WTC11 (cell line): ENCODE results near the gene SORCS2. TPM values are rescaled to one million over a fixed set of nuclear protein-coding genes. Genes with fewer than 3 reads are reported as not detected.

Source experiments
- ATAC-seq: fragments of 200-7000 bp; cut with Tn5 transposase; 2 replicates; pipeline ENCODE4 v1.10.0; 2021; ENCODE audit warnings: mild to moderate bottlenecking, moderate library complexity
- CTCF ChIA-PET: fragments of 300-600 bp; sonication (Branson Sonifier 250); formaldehyde crosslinking; loops from one replicate; lab custom pipeline; 2021; ENCODE audit warnings: antibody characterized with exemption; lab: Charles Lee
- POLR2A ChIA-PET: fragments of 350-600 bp; sonication (Branson Sonifier 250); formaldehyde crosslinking; loops from one replicate; lab custom pipeline; 2021; ENCODE audit warnings: antibody characterized with exemption; lab: Charles Lee
- DNase-seq: peaks from one replicate; pipeline ENCODE4 v3.0.0; 2021; ENCODE audit warnings: low spot score
- H3K27ac Mint-ChIP-seq: 2 replicates; pipeline ENCODE4 v1.8.0; 2021; ENCODE audit warnings: mixed read lengths
- H3K27me3 Mint-ChIP-seq: 2 replicates; pipeline ENCODE4 v1.8.0; 2021; ENCODE audit warnings: low read depth, mild to moderate bottlenecking, moderate library complexity, mixed read lengths
- H3K36me3 Mint-ChIP-seq: 2 replicates; pipeline ENCODE4 v1.8.0; 2021; ENCODE audit warnings: mixed read lengths
- H3K4me1 Mint-ChIP-seq: 2 replicates; pipeline ENCODE4 v1.8.0; 2022; ENCODE audit warnings: mixed read lengths
- H3K4me3 Mint-ChIP-seq: 2 replicates; pipeline ENCODE4 v1.8.0; 2021; ENCODE audit warnings: mild to moderate bottlenecking, moderate library complexity, mixed read lengths
- H3K9me3 Mint-ChIP-seq: 2 replicates; pipeline ENCODE4 v1.8.0; 2021; ENCODE audit warnings: mixed read lengths
- ATF2 ChIP-seq: sonication (generic); formaldehyde crosslinking; IDR thresholded peaks from 2 replicates; pipeline ENCODE4 v1.8.1; 2022; ENCODE audit warnings: low read depth, missing genetic modification reagents, borderline replicate concordance
- ATF3 ChIP-seq: sonication (generic); formaldehyde crosslinking; conservative IDR thresholded peaks from 2 replicates; pipeline ENCODE4 v1.8.1; 2022; ENCODE audit warnings: mild to moderate bottlenecking, missing genetic modification reagents
- CBFB ChIP-seq: sonication (generic); formaldehyde crosslinking; IDR thresholded peaks from 2 replicates; pipeline ENCODE4 v1.8.1; 2022; ENCODE audit warnings: mild to moderate bottlenecking, low read depth, missing genetic modification reagents
- EMX1 ChIP-seq: fragments of 250-450 bp; sonication (Bioruptor Pico); IDR thresholded peaks from 2 replicates; pipeline ENCODE4 v1.8.0; 2021; ENCODE audit warnings: mild to moderate bottlenecking
- GTF2I ChIP-seq: fragments of 250-450 bp; sonication (Bioruptor Pico); conservative IDR thresholded peaks from 2 replicates; pipeline ENCODE4 v1.4.0; 2021; ENCODE audit warnings: mild to moderate bottlenecking
- IRF1 ChIP-seq: sonication (generic); formaldehyde crosslinking; IDR thresholded peaks from 2 replicates; pipeline ENCODE4 v1.8.0; 2023; ENCODE audit warnings: missing genetic modification reagents
- JAZF1 ChIP-seq: fragments of 250-450 bp; sonication (Bioruptor Pico); IDR thresholded peaks from 2 replicates; pipeline ENCODE4 v1.9.0; 2021; ENCODE audit warnings: moderate library complexity, mild to moderate bottlenecking, inconsistent platforms
- JUN ChIP-seq: sonication (generic); formaldehyde crosslinking; IDR thresholded peaks from 2 replicates; pipeline ENCODE4 v1.8.0; 2023; ENCODE audit warnings: mild to moderate bottlenecking, missing genetic modification reagents
- MLX ChIP-seq: sonication (generic); formaldehyde crosslinking; IDR thresholded peaks from 2 replicates; pipeline ENCODE4 v1.8.1; 2023; ENCODE audit warnings: mild to moderate bottlenecking, missing genetic modification reagents, moderate library complexity
- NR2C2 ChIP-seq: sonication (generic); formaldehyde crosslinking; IDR thresholded peaks from 2 replicates; pipeline ENCODE4 v1.8.0; 2022; ENCODE audit warnings: mild to moderate bottlenecking, missing genetic modification reagents
- RELA ChIP-seq: sonication (generic); formaldehyde crosslinking; IDR thresholded peaks from 2 replicates; pipeline ENCODE4 v1.8.1; 2022; ENCODE audit warnings: missing genetic modification reagents, mild to moderate bottlenecking, borderline replicate concordance
- SMAD3 ChIP-seq: sonication (generic); formaldehyde crosslinking; IDR thresholded peaks from 2 replicates; pipeline ENCODE4 v1.8.0; 2022; ENCODE audit warnings: missing genetic modification reagents, mild to moderate bottlenecking, borderline replicate concordance
- TCF7 ChIP-seq: sonication (generic); formaldehyde crosslinking; IDR thresholded peaks from 2 replicates; pipeline ENCODE4 v1.8.0; 2022; ENCODE audit warnings: mild to moderate bottlenecking, low read depth, missing genetic modification reagents, moderate library complexity
- TP53 ChIP-seq: sonication (generic); formaldehyde crosslinking; IDR thresholded peaks from 2 replicates; pipeline ENCODE4 v1.8.1; 2023; ENCODE audit warnings: mild to moderate bottlenecking, missing genetic modification reagents
- USF1 ChIP-seq: sonication (generic); formaldehyde crosslinking; IDR thresholded peaks from 2 replicates; pipeline ENCODE4 v1.8.0; 2022; ENCODE audit warnings: mild to moderate bottlenecking, missing genetic modification reagents
- ZNF138 ChIP-seq: sonication (generic); formaldehyde crosslinking; conservative IDR thresholded peaks from 2 replicates; pipeline ENCODE4 v1.8.1; 2022; ENCODE audit warnings: mild to moderate bottlenecking, moderate library complexity, missing genetic modification reagents
- ZNF232 ChIP-seq: sonication (generic); formaldehyde crosslinking; IDR thresholded peaks from 2 replicates; pipeline ENCODE4 v1.8.0; 2022; ENCODE audit warnings: mild to moderate bottlenecking, missing genetic modification reagents
- ZNF281 ChIP-seq: sonication (generic); formaldehyde crosslinking; IDR thresholded peaks from 2 replicates; pipeline ENCODE4 v1.8.0; 2023; ENCODE audit warnings: mild to moderate bottlenecking, missing genetic modification reagents
- ZNF423 ChIP-seq: fragments of 250-450 bp; sonication (Bioruptor Pico); IDR thresholded peaks from 2 replicates; pipeline ENCODE4 v2.1.2; 2022; ENCODE audit warnings: mild to moderate bottlenecking, moderate library complexity
- ZNF532 ChIP-seq: fragments of 250-450 bp; sonication (Bioruptor Pico); IDR thresholded peaks from 2 replicates; pipeline ENCODE4 v1.9.0; 2021; ENCODE audit warnings: mild to moderate bottlenecking, borderline replicate concordance
- total RNA-seq: library from RNA; stranded (reverse); gene quantifications from 3 replicates; pipeline ENCODE4 v1.2.3, GENCODE V29; 2021

SORCS2 gene
- total RNA-seq, 1 experiment from 2014 or later = 6.6 TPM

- TF ChIP-seq TP53 (CRISPR knock-in tag) (no peak), TCF7 (CRISPR knock-in tag) (no peak), IRF1 (CRISPR knock-in tag) (no peak), GTF2I (CRISPR knock-in tag) (no peak), ZNF532 (CRISPR knock-in tag) (no peak), ZNF281 (CRISPR knock-in tag) (no peak), ATF3 (CRISPR knock-in tag) (no peak), ZNF232 (CRISPR knock-in tag) (no peak)
These were observed 288.1 kb downstream of the SORCS2 start (continued) for GRCh38 chr4:7480423-7480822.

- H3K27me3 Mint-ChIP-seq = no peaks in the 10 kb centered on the region
- ATAC-seq = no peak
- H3K9me3 Mint-ChIP-seq = no peaks in the 10 kb centered on the region
- H3K36me3 Mint-ChIP-seq = no peaks in the 10 kb centered on the region
- H3K4me3 Mint-ChIP-seq = no peak overlapping the region
- H3K27ac Mint-ChIP-seq = no peak overlapping the region
- peaks cover 12% of the 10 kb centered on the region for H3K4me1 Mint-ChIP-seq
- TF ChIP-seq TCF7 (CRISPR knock-in tag) (no peak), ZNF423 (no peak), ATF2 (CRISPR knock-in tag) (no peak), JAZF1 (CRISPR knock-in tag) (no peak), SMAD3 (CRISPR knock-in tag) (no peak), JUN (no peak), EMX1 (CRISPR knock-in tag) (no peak), ZNF138 (CRISPR knock-in tag) (no peak), RELA (CRISPR knock-in tag) (no peak), MLX (CRISPR knock-in tag) (no peak), USF1 (CRISPR knock-in tag) (no peak), CBFB (CRISPR knock-in tag) (no peak), NR2C2 (CRISPR knock-in tag) (no peak)
- TF ChIP-seq, all 79 proteins: peak for 0
- ChIA-PET POLR2A (no interaction called here), CTCF (no interaction called here)
- DNase-seq = no peak
These were observed 288.9 kb downstream of the SORCS2 start for GRCh38 chr4:7481227-7481626.
